GM12874 (cell line): Measurements from ENCODE around the gene PLEKHA6.

Experiments
- TF ChIP-seq, protein P1 (sequence below): IDR thresholded peaks from 2 replicates; pipeline ENCODE4 v1.5.1; 2011; ENCODE audit warnings: low read depth, mild to moderate bottlenecking, control low read depth, low read length, moderate library complexity; ENCODE audit not compliant: insufficient read depth

The PLEKHA6 gene

DNA sequence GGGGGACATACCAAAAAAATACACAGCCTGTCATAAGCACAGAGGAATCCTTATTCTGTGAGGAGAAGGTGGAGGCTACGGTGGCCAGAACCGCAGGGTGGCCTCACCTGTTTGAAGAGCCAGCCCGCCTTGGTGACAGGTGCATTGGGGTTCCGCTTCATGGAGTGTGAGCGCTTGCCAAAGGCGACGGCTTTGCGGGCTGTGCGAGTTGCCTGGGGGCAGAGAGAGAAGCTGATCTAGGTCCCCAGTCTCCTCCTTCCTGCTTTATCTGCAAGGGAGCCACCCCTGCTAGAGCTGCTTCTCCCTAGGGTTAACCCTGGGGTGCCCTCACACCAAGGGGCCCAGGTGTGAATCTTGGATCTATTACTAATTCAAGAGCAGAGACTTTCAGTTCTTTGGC lies 91.6 kb downstream of the PLEKHA6 start:
- TF ChIP-seq, protein P1, sequence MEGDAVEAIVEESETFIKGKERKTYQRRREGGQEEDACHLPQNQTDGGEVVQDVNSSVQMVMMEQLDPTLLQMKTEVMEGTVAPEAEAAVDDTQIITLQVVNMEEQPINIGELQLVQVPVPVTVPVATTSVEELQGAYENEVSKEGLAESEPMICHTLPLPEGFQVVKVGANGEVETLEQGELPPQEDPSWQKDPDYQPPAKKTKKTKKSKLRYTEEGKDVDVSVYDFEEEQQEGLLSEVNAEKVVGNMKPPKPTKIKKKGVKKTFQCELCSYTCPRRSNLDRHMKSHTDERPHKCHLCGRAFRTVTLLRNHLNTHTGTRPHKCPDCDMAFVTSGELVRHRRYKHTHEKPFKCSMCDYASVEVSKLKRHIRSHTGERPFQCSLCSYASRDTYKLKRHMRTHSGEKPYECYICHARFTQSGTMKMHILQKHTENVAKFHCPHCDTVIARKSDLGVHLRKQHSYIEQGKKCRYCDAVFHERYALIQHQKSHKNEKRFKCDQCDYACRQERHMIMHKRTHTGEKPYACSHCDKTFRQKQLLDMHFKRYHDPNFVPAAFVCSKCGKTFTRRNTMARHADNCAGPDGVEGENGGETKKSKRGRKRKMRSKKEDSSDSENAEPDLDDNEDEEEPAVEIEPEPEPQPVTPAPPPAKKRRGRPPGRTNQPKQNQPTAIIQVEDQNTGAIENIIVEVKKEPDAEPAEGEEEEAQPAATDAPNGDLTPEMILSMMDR = no peak

DNA sequence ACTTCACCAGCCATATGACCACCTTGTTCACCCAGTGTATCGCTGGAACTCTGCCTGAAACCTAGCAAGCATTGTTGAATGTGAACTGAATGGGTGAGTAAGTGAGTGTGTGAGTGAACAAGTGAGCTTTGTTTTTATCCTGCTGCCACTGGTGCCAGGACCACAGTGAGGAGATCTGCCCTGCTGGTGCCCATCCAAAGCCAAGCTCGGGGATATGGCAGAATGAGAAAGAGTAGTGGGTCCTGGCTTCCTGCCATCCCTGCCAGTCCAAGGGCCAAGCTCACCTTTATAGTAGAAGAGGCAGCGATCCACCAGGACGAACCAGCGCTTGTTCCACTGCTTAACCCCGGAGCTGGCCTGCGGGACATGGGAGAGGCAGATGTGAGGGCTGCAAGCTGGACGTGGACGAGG lies 92.5 kb downstream of the PLEKHA6 start:
- TF ChIP-seq, protein P1 = no peak

DNA sequence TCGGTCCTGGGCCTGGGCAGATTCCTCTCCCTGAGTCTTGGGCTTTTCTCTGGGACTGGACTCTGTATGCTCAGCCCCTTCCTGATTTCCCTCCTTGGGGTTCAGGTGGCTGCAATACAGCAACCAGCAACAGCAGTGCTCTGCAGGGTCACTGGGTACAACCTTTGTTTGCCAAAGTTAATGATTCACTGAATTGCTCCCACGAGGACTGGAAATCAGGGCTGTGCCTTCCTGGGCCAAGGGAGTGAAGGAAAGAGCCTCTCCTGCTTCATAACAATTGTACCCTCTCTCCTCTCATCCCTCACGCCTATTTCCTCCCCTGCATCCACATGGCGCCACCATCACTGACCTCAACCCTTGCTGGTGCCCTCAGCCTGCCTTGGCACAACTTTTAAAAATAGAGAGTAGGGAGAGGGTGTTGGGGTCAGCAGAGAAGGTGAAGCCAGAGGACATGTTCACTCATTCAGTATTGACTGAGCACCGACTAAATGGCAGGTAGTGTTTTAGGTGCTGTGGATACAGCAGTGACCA lies 93.2 kb downstream of the PLEKHA6 start:
- TF ChIP-seq, protein P1 = no peak

DNA sequence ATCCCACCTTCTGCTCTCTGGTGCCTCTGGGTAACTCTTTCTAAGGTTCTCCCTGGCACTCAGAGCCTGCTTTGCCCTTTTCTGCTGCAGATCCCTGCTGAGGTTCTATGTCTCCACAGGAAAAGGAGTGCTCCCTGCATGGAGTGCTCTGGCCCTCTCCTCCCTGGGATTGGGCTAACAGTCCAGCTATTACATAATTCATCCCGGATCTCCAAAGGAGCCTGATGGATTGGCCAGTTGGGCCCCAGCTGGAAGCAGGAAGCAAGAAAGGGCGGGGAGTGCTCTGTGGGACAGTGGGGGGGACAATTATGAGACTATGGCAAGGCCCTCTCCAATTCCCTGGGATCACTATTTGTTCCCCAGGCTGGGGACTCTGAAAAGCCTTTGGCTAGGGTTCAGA lies 94.1 kb downstream of the PLEKHA6 start:
- TF ChIP-seq, protein P1 = no peak

DNA sequence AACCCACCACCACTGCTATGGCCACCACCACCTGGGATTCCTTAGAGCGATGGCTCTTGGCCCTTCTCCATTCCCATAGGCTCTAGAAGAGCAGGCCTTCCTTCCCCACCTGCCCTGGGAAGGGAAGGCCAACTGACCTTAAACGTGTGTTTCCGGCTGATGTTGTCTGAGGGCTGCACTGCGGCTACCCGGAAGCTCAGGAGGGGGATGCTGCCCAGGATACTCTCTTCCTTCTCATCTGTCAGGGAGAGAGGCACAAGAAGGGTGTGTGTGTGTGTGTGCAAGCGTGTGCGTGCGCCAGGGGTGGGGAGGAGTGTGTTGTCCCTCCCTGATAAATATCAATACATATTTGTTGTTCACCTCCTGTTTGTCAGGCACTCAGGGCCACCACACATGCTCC lies 94.9 kb downstream of the PLEKHA6 start:
- TF ChIP-seq, protein P1 = no peak

DNA sequence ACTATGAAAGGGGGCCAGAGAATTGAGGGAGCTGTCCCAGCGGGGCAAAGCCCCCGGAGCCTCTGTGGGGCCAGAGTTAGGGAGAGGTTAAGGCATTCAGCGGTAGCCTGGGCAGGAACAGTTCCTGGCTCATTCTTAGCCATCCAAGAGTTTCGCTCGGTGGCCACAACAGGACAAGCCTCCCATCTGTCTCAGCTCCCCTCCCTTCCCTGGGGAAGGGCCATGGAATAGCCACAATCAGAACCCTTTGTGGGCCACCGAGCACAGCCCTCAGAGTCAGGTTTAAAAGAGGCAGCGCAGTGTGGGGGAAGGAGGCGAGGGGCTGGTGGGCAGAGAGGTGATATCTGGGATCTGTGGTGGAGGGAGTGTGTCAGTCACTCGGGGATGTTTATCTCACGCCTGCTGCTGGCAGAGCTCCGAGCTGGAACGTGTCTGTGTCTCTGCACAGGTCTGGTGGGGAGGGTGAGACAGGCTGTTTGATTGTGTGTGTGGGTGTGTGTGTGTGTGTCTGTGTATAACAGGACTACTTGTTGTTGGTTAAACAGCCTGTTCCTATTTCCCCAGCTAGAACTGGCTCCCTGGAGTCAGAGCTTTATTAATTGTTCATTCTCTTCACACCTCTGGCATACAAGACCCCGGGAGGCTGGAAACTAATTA lies 96.3 kb downstream of the PLEKHA6 start:
- TF ChIP-seq, protein P1 = no peak

DNA sequence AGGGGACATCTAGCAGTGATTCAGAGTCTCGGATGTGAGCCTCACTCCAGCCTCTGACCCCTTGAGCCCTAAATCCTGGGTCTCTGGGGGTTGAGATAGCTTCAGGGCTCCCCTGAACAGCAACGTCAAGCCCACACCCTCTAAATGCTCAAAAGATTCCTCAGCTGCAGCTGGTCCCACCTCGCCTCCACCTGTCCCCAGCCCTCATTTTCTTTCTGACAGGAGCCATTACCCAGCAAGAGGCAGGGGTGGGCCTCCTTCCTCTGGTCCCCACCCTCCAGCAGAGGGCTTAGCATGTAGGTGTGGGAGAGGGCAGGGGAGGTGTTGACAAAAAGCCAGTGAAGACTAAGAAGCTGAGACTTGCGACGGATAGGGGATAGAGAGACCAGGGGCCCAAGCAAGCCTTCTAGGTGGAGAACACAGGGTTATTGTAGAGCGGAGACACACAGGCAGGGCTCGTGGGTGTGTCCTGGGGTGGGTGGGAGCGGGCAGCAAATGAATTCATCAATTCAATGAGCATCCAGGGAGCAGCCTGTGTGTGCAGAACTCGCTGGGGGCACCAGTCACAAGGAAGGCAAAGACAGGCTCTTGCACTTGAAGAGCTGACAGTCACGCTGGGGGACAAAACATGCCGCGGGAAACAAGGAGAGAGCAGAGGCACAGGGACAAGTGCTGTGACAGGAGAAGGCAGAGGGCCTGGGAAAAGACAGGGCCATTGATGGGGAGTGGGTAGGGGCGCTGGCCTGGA lies 97.0 kb downstream of the PLEKHA6 start:
- TF ChIP-seq, protein P1 = no peak
